ENCODE data around the gene SCUBE1. TPM values are rescaled to one million over a fixed set of nuclear protein-coding genes. Genes with fewer than 3 reads are reported as not detected.
A peak's percentile ranks its signal among the peaks of the same experiment; 100 is the strongest.

Gene SCUBE1
- total and polyA plus RNA-seq, 7 experiments from 2014 or later = 0.11 to 0.27 (median 0.19) TPM; not detected in 4

GRCh38 chr22:43222262-43222661 lies 120.9 kb downstream of the SCUBE1 start:
- Mint-ChIP-seq H3K27me3 (peaks cover 0 to 2% (median 0%) of the 10 kb centered on the region in 5 donors), H3K4me3 (no peak overlapping the region), H3K27ac (no peak overlapping the region), H3K9me3 (no peaks in the 10 kb centered on the region), H3K4me1 (no peaks in the 10 kb centered on the region), H3K36me3 (no peaks in the 10 kb centered on the region)
- Histone ChIP-seq H3K27me3 (ENCODE audit: control insufficient read depth in 2 of 2, insufficient read depth in 2 of 2, low read length in 2 of 2) (no peaks in the 10 kb centered on the region), H3K4me3 (ENCODE audit: low read length) (no peak overlapping the region), H3K9me3 (ENCODE audit: control insufficient read depth in 2 of 3, low read length in 3 of 3) (no peaks in the 10 kb centered on the region), H3K36me3 (ENCODE audit: control insufficient read depth in 2 of 3, insufficient read depth in 3 of 3, low read length in 3 of 3) (no peaks in the 10 kb centered on the region), H3K4me1 (ENCODE audit: control insufficient read depth in 2 of 2, insufficient read depth in 2 of 2, low read length in 2 of 2) (no peaks in the 10 kb centered on the region), H3K27ac (ENCODE audit: low read depth, low read length) (no peak overlapping the region)
- intact Hi-C loops (cut with micrococcal nuclease) = no loop called here
- DNase-seq (no peak), ATAC-seq (no peak)
- ChIA-PET POLR2A (no interaction called here), CTCF (no interaction called here)

DNA sequence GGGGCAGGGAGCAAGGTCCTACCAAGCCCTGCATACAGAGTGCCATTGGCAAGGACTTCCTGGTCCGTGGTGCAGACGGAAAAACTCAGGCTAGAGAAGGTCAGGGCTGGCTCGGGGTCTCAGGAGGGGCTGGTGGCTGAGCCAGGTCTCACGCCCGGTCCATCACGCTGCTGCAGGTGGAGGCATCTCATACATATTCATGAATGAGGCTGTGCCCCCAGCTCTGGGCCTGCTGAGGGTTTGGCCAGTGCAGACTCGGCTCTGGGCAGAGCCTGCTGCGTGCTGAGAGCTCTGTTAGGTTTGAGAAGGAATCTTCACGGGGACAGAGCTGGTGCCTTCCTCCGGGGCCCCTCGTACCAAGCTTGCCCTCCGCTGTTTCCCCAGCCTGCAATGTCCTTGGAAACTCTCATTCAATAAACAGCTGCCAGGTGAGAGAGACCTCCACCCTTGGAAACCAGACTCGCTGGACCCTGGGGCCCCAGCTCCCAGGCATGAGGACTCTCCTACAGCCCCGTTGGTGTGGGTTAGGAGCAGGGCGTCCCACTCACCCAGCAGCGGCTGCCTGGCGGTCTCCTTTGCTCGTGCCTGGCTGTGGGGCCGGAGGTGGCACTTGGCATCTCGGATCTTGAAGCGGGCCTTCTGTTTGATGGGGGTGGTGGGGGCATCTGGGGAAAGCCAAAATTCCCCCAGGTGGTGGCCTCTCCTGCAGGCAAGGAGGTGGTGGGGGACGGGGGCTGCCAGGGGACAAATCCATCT lies 122.4 kb downstream of the SCUBE1 start:
- POLR2A ChIA-PET = no interaction called here
- Mint-ChIP-seq H3K27ac (no peak overlapping the region), H3K36me3 (no peaks in the 10 kb centered on the region), H3K4me1 (no peaks in the 10 kb centered on the region), H3K27me3 (peaks cover 0 to 3% (median 0%) of the 10 kb centered on the region in 5 donors), H3K4me3 (no peak overlapping the region), H3K9me3 (no peaks in the 10 kb centered on the region)
- DNase-seq = no peak
- CTCF ChIA-PET = no interaction called here
- H3K9me3 ChIP-seq (ENCODE audit: control insufficient read depth in 2 of 3, low read length in 3 of 3) = no peaks in the 10 kb centered on the region
- intact Hi-C loops (cut with micrococcal nuclease) = no loop called here
- H3K36me3 ChIP-seq (ENCODE audit: control insufficient read depth in 2 of 3, insufficient read depth in 3 of 3, low read length in 3 of 3) = no peaks in the 10 kb centered on the region
- H3K27ac ChIP-seq (ENCODE audit: low read depth, low read length) = no peak overlapping the region
- no peak overlapping the region for H3K4me3 ChIP-seq (ENCODE audit: low read length)
- H3K4me1 ChIP-seq (ENCODE audit: control insufficient read depth in 2 of 2, insufficient read depth in 2 of 2, low read length in 2 of 2) = no peaks in the 10 kb centered on the region
- no peak for ATAC-seq
- H3K27me3 ChIP-seq (ENCODE audit: control insufficient read depth in 2 of 2, insufficient read depth in 2 of 2, low read length in 2 of 2) = no peaks in the 10 kb centered on the region

- Mint-ChIP-seq H3K9me3 (peaks cover 0 to 2% (median 0%) of the 10 kb centered on the region in 11 donors), H3K27me3 (peaks cover 0 to 3% (median 0%) of the 10 kb centered on the region in 5 donors), H3K27ac (peak overlapping the region in 2 of 9 donors; percentile 6 to 38), H3K4me3 (no peak overlapping the region), H3K4me1 (no peaks in the 10 kb centered on the region), H3K36me3 (no peaks in the 10 kb centered on the region)
- no peaks in the 10 kb centered on the region for H3K4me1 ChIP-seq (ENCODE audit: control insufficient read depth in 2 of 2, insufficient read depth in 2 of 2, low read length in 2 of 2)
- POLR2A ChIA-PET = no interaction called here
- no peak for ATAC-seq
- H3K9me3 ChIP-seq (ENCODE audit: control insufficient read depth in 2 of 3, low read length in 3 of 3) = no peaks in the 10 kb centered on the region
- CTCF ChIA-PET = interaction anchor here (0.6 kb wide), 1 partner anchor 351 kb away, joined by 5 read pairs; no protein-coding TSS in a partner anchor
- intact Hi-C loops (cut with micrococcal nuclease) = no loop called here
- H3K27me3 ChIP-seq (ENCODE audit: control insufficient read depth in 2 of 2, insufficient read depth in 2 of 2, low read length in 2 of 2) = no peaks in the 10 kb centered on the region
- no peak for DNase-seq
- no peak overlapping the region for H3K27ac ChIP-seq (ENCODE audit: low read depth, low read length)
- no peak overlapping the region for H3K4me3 ChIP-seq (ENCODE audit: low read length)
- no peaks in the 10 kb centered on the region for H3K36me3 ChIP-seq (ENCODE audit: control insufficient read depth in 2 of 3, insufficient read depth in 3 of 3, low read length in 3 of 3)
Observed at GRCh38 chr22:43218786-43219185, 124.4 kb downstream of the SCUBE1 start.

GRCh38 chr22:43217285-43218030 lies 125.7 kb downstream of the SCUBE1 start:
- Mint-ChIP-seq H3K36me3 (no peaks in the 10 kb centered on the region), H3K27ac (no peak overlapping the region)
- H3K4me1 ChIP-seq (ENCODE audit: control insufficient read depth in 2 of 2, insufficient read depth in 2 of 2, low read length in 2 of 2) = no peaks in the 10 kb centered on the region

DNA sequence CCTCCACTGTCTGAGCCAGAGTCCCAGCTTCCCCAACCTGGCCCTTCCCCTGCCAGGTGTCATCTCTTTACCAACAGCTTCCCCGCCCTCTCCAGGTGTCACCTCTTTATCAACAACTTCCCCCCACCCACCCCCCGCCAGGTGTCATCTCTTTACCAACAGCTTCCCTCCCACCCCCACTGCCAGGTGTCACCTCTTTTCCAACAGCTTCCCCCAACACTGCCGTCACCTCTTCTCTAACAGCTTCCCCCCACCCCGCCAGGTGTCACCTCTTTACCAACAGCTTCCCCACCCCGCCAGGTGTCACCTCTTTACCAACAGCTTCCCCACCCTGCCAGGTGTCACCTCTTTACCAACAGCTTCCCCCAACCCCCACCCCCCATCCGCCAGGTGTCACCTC lies 126.4 kb downstream of the SCUBE1 start:
- CTCF ChIA-PET = interaction anchor here (0.6 kb wide), 2 partner anchors 69 to 236 kb away, joined by 3 read pairs; no protein-coding TSS in a partner anchor
- ATAC-seq = no peak
- Histone ChIP-seq H3K27me3 (ENCODE audit: control insufficient read depth in 2 of 2, insufficient read depth in 2 of 2, low read length in 2 of 2) (no peaks in the 10 kb centered on the region), H3K4me3 (ENCODE audit: low read length) (no peak overlapping the region), H3K4me1 (ENCODE audit: control insufficient read depth in 2 of 2, insufficient read depth in 2 of 2, low read length in 2 of 2) (no peaks in the 10 kb centered on the region), H3K27ac (ENCODE audit: low read depth, low read length) (no peak overlapping the region), H3K36me3 (ENCODE audit: control insufficient read depth in 2 of 3, insufficient read depth in 3 of 3, low read length in 3 of 3) (no peaks in the 10 kb centered on the region), H3K9me3 (ENCODE audit: control insufficient read depth in 2 of 3, low read length in 3 of 3) (no peaks in the 10 kb centered on the region)
- POLR2A ChIA-PET = no interaction called here
- no peak overlapping the region for H3K27ac Mint-ChIP-seq
- H3K27me3 Mint-ChIP-seq = peaks cover 0 to 3% (median 0%) of the 10 kb centered on the region in 5 donors
- no peak for DNase-seq
- H3K36me3 Mint-ChIP-seq = no peaks in the 10 kb centered on the region
- no peak overlapping the region for H3K4me3 Mint-ChIP-seq
- no peaks in the 10 kb centered on the region for H3K4me1 Mint-ChIP-seq
- H3K9me3 Mint-ChIP-seq = peaks cover 0 to 2% (median 0%) of the 10 kb centered on the region in 11 donors
- intact Hi-C loops (cut with micrococcal nuclease) = no loop called here

More at GRCh38 chr22:43217285-43218030, 125.7 kb downstream of the SCUBE1 start:
- no peaks in the 10 kb centered on the region for H3K9me3 ChIP-seq (ENCODE audit: control insufficient read depth in 2 of 3, low read length in 3 of 3)
- intact Hi-C loops (cut with micrococcal nuclease) = no loop called here
- Mint-ChIP-seq H3K9me3 (peaks cover 0 to 2% (median 0%) of the 10 kb centered on the region in 11 donors), H3K4me1 (no peaks in the 10 kb centered on the region), H3K4me3 (no peak overlapping the region), H3K27me3 (peaks cover 0 to 3% (median 0%) of the 10 kb centered on the region in 5 donors)
- no peaks in the 10 kb centered on the region for H3K36me3 ChIP-seq (ENCODE audit: control insufficient read depth in 2 of 3, insufficient read depth in 3 of 3, low read length in 3 of 3)
- CTCF ChIA-PET = no interaction called here
- POLR2A ChIA-PET = no interaction called here
- H3K27me3 ChIP-seq (ENCODE audit: control insufficient read depth in 2 of 2, insufficient read depth in 2 of 2, low read length in 2 of 2) = no peaks in the 10 kb centered on the region
- no peak overlapping the region for H3K27ac ChIP-seq (ENCODE audit: low read depth, low read length)
- no peak for ATAC-seq
- no peak for DNase-seq
- no peak overlapping the region for H3K4me3 ChIP-seq (ENCODE audit: low read length)

DNA sequence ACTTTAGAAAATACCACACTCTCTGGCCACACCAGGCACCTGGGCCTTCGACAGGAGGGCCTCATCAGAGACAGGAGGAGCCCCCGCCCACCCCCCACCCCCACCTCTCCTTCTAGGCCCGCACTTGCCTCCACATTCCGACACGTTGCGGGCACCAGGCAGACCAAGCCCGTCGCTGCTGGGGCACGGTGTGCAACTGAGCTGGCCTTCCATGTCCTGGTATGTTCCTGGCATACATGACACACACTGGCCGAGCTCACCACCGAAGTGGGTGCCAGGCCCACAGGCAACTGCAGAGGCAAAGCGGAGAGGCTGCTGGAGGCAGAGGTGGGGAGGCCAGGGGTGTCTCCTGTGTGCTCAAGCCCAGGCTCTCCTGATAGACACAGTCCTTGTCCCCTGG lies 129.2 kb downstream of the SCUBE1 start:
- Histone ChIP-seq H3K27me3 (ENCODE audit: control insufficient read depth in 2 of 2, insufficient read depth in 2 of 2, low read length in 2 of 2) (no peaks in the 10 kb centered on the region), H3K4me3 (ENCODE audit: low read length) (no peak overlapping the region), H3K9me3 (ENCODE audit: control insufficient read depth in 2 of 3, low read length in 3 of 3) (no peaks in the 10 kb centered on the region), H3K36me3 (ENCODE audit: control insufficient read depth in 2 of 3, insufficient read depth in 3 of 3, low read length in 3 of 3) (no peaks in the 10 kb centered on the region), H3K4me1 (ENCODE audit: control insufficient read depth in 2 of 2, insufficient read depth in 2 of 2, low read length in 2 of 2) (no peaks in the 10 kb centered on the region), H3K27ac (ENCODE audit: low read depth, low read length) (no peak overlapping the region)
- peaks cover 0 to 2% (median 0%) of the 10 kb centered on the region in 11 donors for H3K9me3 Mint-ChIP-seq
- DNase-seq = no peak
- ChIA-PET POLR2A (no interaction called here), CTCF (no interaction called here)
- H3K27me3 Mint-ChIP-seq = peaks cover 0 to 3% (median 0%) of the 10 kb centered on the region in 5 donors
- ATAC-seq = no peak
- no peak overlapping the region for H3K27ac Mint-ChIP-seq
- no peaks in the 10 kb centered on the region for H3K36me3 Mint-ChIP-seq
- no peak overlapping the region for H3K4me3 Mint-ChIP-seq
- no peaks in the 10 kb centered on the region for H3K4me1 Mint-ChIP-seq
- intact Hi-C loops (cut with micrococcal nuclease) = no loop called here

All from naive thymus-derived CD4-positive, alpha-beta T cell (primary cell).